Stomach (tissue), 4 donors: ENCODE data around the gene SENP7.

Experiments used
- CTCF ChIP-seq, 7 experiments: fragments of 450-650 bp in 4 of 7; fragments of 200-600 bp in 3 of 7; sonication (generic) in 3 of 7; IDR thresholded peaks; one replicate each; pipeline ENCODE4 v1.5.1; 2016 to 2019; ENCODE audit warnings: antibody characterized with exemption in 7 of 7, control low read depth in 2 of 7, mild to moderate bottlenecking in 1 of 7
- EP300 ChIP-seq: sonication (generic); formaldehyde crosslinking; IDR thresholded peaks from one replicate; pipeline ENCODE4 v1.6.1; 2017; ENCODE audit warnings: antibody characterized with exemption
- POLR2A ChIP-seq, 4 donors: fragments of 450-650 bp; IDR thresholded peaks; one replicate each; pipeline ENCODE4 v1.6.1; 2016; ENCODE audit warnings: antibody characterized with exemption in 4 of 4, control low read depth in 2 of 4, mild to moderate bottlenecking in 1 of 4, moderate library complexity in 1 of 4
- POLR2AphosphoS5 ChIP-seq, 3 donors: sonication (generic); formaldehyde crosslinking; IDR thresholded peaks; one replicate each; pipeline ENCODE4 v1.6.1; 2016; ENCODE audit warnings: antibody characterized with exemption in 3 of 3

- TF ChIP-seq CTCF (IDR thresholded peaks at IDR 0.05) (no peak), EP300 (no peak), POLR2A (IDR thresholded peaks at IDR 0.05) (no peak), POLR2AphosphoS5 (IDR thresholded peaks at IDR 0.05) (no peak)
Measured at GRCh38 chr3:101414121-101414520, 98.9 kb downstream of the SENP7 start.
